ENCODE results near the gene CRISPLD2.
"Not testable (repeated sequence)": the region's sequence is repeated elsewhere in the genome, so short reads cannot be mapped to it uniquely, and the experiment has no call there.

Gene CRISPLD2

DNA sequence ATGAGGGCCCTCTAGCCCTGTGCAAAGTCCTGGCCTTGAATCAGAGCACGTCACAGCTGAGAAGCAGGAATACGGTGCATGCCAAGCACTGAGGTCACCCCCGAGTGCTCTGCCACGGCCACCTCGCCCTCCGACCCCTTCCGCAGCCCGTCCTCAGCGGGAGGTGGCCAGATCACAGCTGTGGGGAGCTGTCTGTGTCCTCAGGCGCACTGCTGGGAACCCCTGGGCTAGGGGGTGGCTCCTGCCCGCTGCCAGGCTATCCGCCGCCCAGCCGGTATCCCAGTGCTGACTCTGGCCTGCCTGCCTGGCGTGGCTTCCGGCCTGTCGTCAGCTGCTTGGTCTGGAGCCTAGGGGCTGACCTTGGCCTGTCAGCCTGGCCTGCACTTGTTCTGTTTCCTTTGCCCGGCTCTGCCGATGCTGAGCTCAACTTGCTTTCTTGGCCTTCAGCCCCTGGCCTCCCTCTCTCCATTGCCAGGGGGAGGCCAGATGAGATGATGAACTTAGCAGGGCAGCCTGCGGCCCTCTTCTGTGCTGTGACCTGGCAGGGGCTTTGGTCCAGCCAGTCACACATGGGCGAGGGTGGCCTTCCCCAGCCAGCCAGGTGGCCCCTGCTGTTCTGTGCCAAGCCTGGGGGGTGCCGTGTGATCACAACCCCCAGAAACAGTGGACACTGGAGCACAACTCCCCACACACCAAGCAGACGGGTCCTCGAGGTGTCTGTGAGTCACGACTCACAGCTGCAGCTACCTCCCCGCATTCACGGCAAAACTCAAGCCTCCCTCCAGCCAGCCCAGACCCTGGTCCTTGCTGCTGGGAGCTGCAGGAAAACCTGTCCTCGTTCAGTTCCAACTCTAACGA lies 114.2 kb downstream of the CRISPLD2 start:
- no peak for DNase-seq

DNA sequence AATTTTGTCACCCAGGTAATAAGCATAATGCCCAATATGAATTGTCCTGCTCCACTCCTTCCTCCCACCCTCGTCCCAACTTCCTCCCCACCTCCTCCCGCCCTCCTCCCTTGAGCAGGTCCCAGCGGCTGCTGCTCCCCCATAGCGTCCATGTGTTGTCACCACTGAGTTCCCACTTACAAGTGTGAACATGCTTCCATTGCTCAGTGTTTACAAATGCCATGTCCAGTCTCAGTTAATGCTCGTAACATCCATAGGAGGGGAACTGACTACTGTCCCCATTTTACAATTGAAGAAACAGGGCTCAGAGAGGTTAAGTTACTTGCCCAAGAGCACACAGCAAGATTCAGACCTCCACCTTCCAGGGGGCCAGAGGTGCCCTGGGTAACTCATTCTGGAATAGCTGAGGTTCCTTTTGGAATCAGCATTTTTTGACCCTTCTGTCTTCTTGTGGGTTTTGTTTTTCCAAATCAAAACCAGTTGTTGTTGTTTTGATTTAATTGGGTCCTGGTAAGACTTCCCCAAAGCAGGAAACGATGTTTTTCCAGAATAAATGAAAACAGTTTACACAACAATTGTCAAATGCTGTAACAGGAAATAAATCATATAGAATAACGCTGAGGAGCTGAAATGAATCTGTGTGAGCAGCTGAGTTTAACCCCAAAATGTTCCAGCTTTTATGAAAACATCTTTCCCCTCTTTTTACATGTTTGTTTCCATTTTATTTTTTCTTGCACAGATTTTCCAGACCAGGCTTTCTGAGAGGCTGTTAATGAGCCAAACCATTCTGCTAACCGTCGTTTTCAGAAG lies 117.6 kb downstream of the CRISPLD2 start:
- DNase-seq = no peak

DNA sequence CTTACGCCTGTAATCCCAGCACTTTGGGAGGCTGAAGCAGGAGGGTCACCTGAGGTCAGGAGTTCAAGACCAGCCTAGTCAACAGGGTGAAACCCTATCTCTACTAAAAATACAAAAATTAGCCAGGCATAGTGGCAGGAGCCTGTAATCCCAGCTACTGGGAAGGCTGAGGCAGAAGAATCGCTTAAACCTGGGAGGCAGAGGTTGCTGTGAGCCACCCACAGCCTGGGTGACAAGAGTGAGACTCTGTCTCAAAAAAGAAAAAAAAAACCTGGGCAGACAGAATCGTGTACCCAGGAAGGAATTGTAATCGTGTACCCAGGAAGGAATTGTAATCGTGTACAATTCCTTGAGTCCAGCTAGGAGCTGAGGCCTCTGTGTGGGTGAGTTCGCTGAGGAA lies 118.8 kb downstream of the CRISPLD2 start:
- DNase-seq = not testable (repeated sequence)

DNA sequence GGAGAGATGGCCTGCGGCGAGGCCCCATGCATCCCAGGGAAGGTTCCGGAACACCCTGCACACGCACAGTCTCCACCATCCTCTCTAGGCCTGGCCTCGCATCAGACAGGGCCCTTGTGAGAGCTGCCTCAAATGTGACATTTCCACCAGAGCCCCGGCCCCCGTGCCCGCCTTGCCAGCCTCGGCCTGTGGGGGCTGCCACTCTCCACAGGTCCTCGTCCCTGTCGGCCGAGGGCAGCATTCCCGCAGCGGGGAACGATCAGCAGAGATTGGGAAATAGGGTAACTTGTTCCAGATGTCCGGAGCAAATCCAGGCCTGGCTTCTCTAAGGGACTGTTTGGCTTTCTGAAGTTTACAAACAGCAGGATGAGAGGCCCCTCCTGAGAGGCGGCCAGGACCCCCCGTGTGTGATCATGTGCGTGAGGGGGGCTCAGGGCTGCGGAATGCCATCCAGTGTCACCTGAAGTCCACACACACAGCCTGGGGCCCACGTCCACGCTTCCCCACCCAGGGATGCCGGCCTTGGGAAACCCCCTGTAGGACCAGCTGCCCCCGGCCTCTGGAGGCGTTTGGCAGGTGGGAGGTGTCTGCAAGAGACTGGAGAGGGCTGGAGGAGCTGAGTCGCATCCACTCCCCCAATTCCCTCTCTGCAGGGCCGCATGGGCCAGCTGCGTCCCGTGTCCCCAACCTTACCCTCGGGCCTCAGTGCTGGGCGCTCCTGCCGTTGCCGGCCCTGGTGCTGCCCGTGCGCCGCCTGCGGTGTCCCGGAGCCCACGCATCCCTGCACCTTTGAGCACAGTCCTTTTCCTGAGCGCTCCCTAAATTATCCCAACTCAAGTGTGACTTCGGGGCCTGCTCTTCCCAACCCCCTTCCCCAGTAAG lies 121.1 kb downstream of the CRISPLD2 start:
- DNase-seq = no peak

DNA sequence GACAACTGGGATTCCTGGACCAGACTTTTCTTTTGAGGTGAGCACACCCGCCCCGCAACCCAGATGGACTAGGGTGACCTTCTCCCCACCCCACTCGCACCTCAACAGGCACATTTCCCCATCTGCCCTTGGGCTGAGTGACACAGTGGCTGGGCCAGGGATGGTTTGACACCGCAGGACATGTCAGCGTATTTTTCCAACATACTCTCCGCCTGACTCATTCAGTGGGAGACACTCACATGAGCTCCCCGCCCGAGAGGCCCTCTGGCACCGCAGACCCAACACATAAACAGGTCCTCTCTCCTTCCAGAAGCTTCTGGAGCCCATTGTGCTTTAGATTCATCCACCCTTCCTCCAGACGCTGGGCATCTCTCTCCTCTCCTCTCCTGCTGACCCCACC lies 122.1 kb downstream of the CRISPLD2 start:
- DNase-seq = no peak

DNA sequence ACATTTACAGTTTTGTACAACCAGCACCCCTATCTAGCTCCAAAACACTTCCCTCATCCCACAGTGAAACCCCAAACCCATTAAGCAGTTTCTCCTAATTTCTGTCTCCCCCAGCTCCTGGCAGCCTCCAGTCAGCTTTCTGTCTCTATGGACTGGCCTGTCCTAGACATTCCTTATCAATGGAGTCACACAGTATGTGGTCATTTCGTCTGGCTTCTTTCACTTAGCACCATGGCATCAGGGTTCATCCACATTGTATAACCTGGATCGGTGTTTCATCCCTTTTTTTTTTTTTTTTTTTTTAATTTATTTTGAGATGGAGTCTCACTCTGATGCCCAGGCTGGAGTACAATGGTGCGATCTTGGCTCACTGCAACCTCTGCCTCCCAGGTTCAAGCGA lies 123.0 kb downstream of the CRISPLD2 start:
- DNase-seq = no peak

DNA sequence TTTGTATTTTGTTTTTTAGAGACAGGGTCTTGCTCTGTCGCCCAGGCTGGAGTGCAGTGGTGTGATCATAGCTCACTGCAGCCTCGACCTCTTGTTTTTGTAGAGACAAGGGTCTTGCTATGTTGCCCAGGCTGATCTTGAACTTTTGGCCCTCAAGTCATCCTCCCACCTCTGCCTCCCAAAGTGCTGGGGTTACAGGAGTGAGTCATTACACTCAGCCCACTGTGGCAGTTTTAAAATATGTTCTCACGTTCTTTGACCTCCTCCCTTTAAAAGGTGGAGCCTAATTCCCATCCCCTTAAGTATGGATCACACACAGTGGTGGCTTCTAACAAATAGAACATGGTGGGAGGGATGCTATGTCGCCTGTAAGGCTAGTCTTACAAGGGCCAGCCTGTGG lies 123.8 kb downstream of the CRISPLD2 start:
- no peak for DNase-seq

DNA sequence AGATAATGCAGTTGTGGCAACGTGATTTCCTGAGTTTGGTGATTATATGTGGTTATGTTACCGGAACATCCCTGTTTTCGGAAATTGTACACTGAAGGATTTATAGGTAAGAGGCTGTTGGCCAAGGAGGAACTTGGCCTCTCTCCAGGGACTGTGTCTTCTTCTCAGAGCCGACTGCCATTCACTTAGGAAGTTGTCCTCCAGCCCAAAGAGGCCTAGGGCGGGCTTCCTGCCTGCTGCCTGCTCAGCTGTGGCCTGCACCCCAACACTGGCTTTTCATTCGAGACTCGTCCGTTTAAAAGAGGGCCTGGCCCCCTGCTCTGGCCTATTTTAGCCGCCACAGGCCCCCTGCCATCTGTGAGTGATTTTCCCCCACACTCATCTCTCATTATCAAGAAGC lies 127.2 kb downstream of the CRISPLD2 start:
- peak; percentile 69 for DNase-seq

DNA sequence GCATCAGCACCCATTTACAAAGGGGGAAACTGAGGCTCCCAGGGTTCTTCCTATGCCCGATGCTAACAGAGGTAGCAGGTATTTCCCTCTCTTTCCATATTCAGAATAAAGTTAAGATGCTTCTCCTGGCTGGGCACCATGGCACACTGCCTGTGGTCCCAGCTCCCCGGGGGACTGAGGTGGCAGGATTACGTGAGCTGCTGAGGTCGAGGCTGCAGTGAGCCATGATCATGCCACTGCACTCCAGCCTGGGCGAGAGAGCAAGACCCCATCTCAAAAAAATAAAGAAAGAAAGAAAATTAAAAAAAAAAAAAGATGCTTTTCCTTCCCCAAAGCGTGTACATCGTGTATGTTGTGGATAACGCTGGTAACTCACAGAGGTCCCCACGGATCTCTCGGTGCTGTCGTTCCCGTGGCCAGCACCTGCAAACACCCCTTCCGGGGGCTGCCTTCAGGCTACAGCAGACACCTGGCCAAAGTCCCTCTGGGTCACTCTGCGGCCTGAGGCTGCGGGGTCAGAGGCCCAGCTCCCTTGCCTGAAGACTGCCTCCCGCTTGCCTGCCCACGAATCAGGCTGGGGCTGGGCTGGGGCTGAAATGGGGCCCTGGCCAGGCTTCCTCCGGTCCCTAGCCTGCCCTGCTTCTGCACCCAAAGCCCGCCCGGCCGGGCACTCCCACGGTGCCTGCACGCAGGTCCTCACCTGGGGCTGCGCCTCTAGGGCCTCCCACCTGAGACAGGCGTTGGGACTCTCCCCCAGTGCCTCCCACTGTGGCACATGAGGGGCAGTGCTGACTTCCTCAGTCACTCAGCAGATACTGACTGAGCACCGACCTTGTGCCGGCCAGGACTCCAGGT lies 128.4 kb downstream of the CRISPLD2 start:
- DNase-seq = no peak

DNA sequence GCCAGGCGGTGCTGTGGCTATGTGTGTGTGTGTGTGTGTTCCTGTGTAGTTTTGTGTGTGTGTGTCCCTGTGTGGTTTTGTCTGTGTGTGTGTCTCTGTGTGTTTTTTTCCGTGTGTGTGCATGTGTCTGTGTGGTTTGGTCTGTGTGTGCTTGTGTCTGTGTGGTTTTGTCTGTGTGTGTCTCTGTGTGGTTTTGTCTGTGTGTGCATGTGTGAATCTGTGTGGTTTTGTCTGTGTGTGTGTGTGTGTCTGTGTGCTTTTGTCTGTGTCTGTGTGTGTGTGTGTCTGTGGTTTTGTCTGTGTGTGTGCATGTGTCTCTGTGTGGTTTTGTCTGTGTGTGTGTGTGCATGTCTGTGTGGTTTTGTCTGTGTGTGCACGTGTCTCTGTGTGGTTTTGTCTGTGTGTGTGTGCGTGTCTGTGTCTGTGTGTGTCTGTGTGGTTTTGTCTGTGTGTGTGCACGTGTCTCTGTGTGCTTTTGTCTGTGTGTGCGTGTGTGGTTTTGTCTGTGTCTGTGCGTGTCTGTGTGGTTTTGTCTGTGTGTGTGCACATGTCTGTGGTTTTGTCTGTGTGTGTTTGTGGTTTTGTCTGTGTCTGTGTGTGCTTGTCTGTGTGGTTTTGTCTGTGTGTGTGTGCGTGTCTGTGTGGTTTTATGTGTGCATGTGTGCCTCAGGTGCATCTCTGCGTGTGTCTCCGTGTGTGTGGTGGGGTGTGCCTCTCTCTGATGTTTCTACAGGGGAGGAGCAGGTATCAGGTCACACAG lies 129.2 kb downstream of the CRISPLD2 start:
- DNase-seq = no peak

DNA sequence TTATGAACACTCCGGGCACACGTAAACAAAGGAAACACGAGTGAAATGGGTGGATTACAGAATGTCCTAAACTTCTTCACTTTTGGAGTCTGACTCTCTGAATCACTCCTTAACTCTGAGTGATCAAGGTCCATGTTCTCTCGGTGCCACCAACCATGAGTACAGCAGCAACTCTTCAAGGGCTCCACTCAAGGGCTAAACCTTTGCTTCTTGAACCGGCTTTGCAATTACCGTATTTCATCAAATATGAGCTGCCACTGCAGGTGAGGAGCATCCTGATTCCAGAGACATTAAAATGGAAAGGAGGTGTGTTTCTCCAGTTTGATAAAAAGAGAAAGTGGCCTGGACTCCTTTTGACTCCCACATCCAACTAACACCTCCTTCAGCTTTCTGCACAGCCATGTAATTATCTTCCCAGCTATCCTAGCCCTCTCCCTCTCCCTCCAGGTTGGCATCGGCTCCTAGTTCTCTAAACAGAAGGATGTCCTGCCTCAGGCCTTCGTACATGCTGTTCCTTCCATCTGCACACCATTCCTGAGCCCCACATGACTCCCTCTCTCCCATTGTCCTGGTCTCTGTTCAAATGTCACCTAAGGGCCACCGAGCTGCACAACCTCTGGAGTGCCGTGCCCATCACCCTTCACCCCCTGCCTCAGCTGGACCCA lies 130.1 kb downstream of the CRISPLD2 start:
- no peak for DNase-seq

DNA sequence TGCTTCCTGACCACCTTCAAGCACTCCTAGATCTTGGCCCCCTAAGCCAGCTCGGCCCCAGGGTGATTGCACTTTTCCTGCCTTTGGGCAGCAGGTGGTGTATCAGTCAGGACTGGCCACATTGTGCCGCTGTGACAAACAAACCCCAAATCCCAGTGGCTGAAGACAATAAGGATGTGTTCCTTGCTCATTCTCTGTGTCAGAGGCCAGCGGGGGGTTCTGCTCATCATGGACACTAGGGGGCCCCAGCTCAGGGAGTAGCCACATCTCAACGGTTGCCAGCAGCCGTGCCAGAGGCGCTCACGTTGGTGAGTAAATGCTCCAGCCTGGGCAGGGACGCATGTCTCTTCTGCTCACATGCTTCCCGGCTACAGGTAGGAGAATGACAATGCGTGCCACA lies 131.1 kb downstream of the CRISPLD2 start:
- DNase-seq = no peak

DNA sequence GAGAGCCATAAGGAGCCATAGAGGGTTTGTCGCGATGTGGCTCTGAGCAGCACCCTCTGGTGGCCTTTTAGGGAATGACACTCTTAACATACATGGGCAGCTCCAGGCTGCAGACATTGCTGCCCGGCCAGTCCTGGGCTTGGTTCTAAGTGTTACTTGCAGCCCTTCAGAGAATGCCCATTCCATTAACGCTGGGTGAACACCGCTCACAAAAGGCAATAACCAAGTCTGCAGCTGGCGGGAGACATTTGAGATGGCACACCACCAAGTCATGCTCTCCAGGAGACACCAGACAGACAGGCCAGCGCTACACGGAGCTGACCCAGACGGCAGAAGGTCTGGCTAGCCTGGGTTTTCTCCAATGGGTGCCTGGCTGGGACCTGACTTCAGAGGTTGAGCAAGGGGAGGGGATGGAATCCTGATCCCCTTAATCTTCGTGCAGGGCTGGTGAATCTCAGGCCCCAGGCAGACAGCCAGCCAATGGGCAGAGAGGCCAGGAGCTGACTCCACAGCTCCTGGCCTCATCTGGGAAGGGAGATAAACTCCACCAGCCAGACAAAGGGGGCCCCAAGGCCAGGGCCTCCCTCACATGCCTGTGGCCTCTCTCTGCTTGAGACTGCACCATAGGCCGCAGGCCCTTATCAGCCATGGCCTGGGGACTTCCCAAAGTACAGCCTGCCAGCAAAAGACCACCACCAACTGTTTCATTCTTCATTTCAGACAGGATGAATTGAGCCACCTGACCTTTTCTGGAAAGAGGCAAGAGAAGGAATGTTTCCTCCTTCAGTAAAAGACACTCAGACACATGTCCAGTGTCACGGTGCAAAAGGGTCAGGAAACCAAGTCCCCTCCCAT lies 132.8 kb downstream of the CRISPLD2 start:
- peak; percentile 77 for DNase-seq

DNA sequence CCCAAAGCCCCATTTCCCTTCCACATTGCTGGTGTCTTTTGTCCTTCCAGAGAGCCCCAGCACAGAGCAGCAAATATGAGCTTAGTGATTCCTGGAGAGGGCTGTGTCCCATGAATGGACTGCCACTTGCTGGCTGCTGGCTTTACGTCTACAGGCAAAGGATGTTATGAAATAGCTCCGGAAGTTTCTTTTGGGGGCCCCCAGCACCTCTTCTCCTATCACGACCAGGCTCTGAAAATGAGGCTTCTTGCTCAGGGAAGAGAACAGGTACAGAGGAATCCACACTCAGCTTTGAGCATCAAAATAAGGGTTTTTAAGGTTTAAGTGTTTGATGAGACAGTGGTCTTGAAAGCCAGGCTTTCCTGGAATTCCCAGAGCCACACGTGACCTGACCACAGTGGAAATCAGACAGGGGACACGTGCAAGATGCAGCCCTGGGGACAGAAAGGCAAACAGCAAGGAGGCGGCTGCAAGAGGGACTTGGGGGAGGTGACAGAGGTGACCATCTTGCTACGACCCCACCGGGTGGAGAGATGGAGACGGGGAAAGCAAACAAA lies 133.5 kb downstream of the CRISPLD2 start:
- no peak for DNase-seq

DNA sequence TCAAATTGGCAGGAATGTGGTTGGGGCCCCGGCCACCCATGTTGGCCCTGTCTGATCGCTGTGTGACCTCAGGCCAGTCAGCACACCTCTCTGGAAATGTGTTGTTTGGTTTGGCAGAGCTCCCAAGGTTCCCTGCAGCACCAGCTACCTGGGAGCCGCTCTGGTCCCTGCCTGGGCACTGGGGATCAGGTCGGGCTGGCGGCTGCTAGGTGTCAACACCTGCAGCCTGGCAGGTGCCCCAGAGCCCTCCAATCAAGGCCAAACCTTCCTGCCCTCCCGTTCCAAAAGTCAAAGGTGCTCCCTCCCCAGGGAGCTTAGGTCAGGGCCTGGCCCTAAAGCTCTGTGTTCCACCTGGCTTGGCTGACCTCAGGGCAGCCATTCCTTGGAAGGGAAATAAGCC lies 135.6 kb downstream of the CRISPLD2 start:
- DNase-seq = no peak

DNA sequence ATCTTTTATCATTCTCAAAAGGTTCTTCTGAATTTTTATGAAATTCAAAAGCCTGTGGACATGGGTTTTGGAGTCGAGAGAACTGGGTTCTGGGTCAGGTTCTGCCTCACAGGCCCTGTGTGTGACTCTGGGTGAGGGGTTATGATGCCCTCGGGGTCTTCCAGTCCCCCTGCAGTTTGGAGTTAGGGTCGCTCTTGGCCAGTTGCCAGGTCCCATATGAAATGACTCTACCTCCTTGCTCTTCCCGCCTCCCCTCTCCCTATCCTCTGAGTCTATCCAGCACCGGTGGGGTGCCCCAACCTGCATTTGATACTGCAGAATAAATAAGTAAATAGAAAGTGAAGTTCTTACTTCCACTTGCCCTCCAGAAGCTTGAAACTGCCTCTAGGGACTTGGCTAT lies 137.4 kb downstream of the CRISPLD2 start:
- no peak for DNase-seq

DNA sequence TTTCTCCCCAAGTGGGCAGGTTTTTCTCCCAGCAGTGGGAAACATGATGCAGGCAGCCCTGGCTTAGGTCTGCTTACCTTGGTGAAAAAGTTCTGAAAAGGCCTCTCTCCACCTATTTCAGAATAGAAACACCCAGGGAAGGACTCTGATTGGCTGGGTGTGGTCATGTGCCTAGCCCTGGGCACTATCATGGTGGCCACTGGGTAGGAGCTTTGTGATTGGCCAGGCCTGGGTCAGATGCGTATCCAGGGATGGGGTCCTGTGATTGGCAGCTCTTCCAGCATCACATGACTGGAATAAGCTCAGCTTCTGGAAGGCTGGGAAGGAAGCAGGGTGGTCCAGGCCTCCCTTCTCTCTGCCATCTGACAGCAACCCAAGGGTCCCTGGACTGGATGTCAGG lies 138.0 kb downstream of the CRISPLD2 start:
- DNase-seq = no peak
